Lower leg skin (tissue), 4 donors: Measurements from ENCODE around the gene AGA. TPM values are rescaled to one million over a fixed set of nuclear protein-coding genes. Genes with fewer than 3 reads are reported as not detected.

Experiments used
- DNase-seq, 2 donors: peaks; one replicate each; pipeline ENCODE4 v3.0.0-alpha.2; 2019; ENCODE audit warnings: low spot score in 2 of 2
- H3K4me3 ChIP-seq: fragments of 200-600 bp; sonication (generic); 2 replicates; pipeline ENCODE4 v1.5.1; 2017; ENCODE audit warnings: mild to moderate bottlenecking, low read depth; ENCODE audit not compliant: poor library complexity, severe bottlenecking
- CTCF ChIP-seq, 3 donors: fragments of 450-650 bp; IDR thresholded peaks; one replicate each; pipeline ENCODE4 v1.5.1; 2016; ENCODE audit warnings: antibody characterized with exemption in 3 of 3, mild to moderate bottlenecking in 3 of 3, moderate library complexity in 2 of 3
- POLR2A ChIP-seq, 2 donors: fragments of 450-650 bp; IDR thresholded peaks; one replicate each; pipeline ENCODE4 v1.6.1; 2016 to 2017; ENCODE audit warnings: antibody characterized with exemption in 2 of 2, mild to moderate bottlenecking in 1 of 2, moderate library complexity in 1 of 2
- WGBS, 2 donors: methylation state at CpG; one replicate each; pipeline ENCODE4 v1.1.5; 2018; 5-methylcytosine and 5-hydroxymethylcytosine counted together
- intact Hi-C: fragments of 100-400 bp; cut with DNase I; formaldehyde crosslinking; loops from one replicate; pipeline ENCODE4 v1.15.0; 2023; ENCODE audit warnings: low total_unique reads
- total RNA-seq, 4 donors: library from RNA; depleted of rRNA; stranded (reverse); fragments of >200 nt; gene quantifications; one replicate each; pipeline ENCODE4 v1.1.0, GENCODE V29; 2016

The AGA gene
- total RNA-seq, 4 donors from 2014 or later, result 25.8 to 48.1 (median 30.9) TPM

- TF ChIP-seq CTCF (IDR thresholded peaks at IDR 0.05) (no peak), POLR2A (IDR thresholded peaks at IDR 0.05) (no peak)
- intact Hi-C loops, result no loop called here
- no peak overlapping the region for H3K4me3 ChIP-seq
- no peak for DNase-seq
- WGBS, 2 donors, result 80 to 88% methylated on average over 1 of the region's 1 CpG
Measured at GRCh38 chr4:177485528-177485927, 43.3 kb upstream of the AGA start.

DNA sequence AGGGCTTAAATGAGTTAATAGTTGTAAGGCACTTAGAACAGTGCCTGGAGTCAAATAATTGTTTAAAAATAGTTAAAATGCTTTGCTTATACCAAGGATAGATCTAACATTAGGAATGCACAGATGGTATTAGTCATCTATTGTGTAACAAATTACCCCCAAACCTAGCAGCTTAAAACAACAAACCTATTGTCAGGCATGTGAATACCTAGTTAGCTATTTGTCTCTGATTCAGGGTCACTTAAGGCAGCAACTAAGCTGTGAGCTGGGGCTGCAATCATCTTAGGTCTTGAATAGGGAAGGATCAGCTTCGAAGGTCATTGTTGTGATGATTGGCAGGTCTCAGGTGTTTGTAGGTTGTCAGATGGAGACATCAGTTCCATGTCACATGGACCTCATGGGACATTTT is 42.4 kb upstream of the AGA start:
- intact Hi-C loops, result no loop called here
- TF ChIP-seq POLR2A (IDR thresholded peaks at IDR 0.05) (no peak), CTCF (IDR thresholded peaks at IDR 0.05) (no peak)
- no peak for DNase-seq
- no peak overlapping the region for H3K4me3 ChIP-seq
- WGBS, 2 donors, result 83 to 88% methylated on average over 1 of the region's 1 CpG

- H3K4me3 ChIP-seq, result no peak overlapping the region
- intact Hi-C loops, result no loop called here
- 76 to 85% methylated on average over 3 of the region's 3 CpGs for WGBS, 2 donors
Measured at GRCh38 chr4:177483760-177484159, 41.5 kb upstream of the AGA start.

DNA sequence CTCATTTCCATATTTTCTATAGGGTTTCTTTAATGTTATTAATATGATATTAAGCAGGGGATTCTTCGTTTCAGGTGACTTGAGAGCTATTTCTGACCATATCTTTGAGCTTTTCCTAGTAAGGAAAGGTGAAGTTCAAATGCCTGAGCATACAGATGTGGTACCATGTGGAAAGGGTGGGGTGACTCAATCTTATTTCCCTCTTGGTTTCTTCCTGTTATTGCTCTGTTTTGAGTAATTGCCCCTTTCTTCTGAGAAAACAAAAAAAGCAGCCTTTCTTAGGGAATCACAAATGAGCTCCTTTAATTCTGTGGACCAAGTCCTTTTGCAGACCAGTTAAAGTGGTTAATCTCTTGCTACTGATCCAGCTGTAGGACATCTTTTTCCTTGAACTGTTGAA is 41.0 kb upstream of the AGA start:
- intact Hi-C loops, result no loop called here
- H3K4me3 ChIP-seq, result no peak overlapping the region
- DNase-seq, result no peak
- WGBS, 2 donors, result 70 to 76% methylated on average over 1 of the region's 1 CpG
- TF ChIP-seq CTCF (IDR thresholded peaks at IDR 0.05), result no peak
- no peak for TF ChIP-seq POLR2A (IDR thresholded peaks at IDR 0.05)

More at GRCh38 chr4:177483760-177484159, 41.5 kb upstream of the AGA start:
- TF ChIP-seq POLR2A (IDR thresholded peaks at IDR 0.05) (no peak), CTCF (IDR thresholded peaks at IDR 0.05) (no peak)
- no peak for DNase-seq

DNA sequence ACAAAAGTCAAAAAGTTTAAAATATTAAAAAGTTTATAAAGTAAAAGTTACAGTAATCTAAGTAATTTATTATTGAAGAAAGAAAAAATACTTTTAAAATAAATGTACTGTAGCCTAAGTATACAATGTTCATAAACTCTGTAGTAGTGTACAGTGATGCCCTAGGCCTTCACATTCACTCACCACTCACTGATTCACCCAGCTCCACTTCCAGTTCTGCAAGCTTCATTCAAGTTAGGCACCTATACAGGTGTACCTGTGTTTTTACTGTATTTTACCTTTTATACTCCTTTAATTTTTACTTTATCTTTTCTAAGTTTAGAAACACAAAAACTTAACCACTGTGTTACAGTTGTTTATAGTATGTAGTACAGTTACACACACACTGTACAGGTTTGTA is 40.1 kb upstream of the AGA start:
- DNase-seq, result no peak
- intact Hi-C loops, result no loop called here
- TF ChIP-seq CTCF (IDR thresholded peaks at IDR 0.05) (no peak), POLR2A (IDR thresholded peaks at IDR 0.05) (no peak)
- no peak overlapping the region for H3K4me3 ChIP-seq

DNA sequence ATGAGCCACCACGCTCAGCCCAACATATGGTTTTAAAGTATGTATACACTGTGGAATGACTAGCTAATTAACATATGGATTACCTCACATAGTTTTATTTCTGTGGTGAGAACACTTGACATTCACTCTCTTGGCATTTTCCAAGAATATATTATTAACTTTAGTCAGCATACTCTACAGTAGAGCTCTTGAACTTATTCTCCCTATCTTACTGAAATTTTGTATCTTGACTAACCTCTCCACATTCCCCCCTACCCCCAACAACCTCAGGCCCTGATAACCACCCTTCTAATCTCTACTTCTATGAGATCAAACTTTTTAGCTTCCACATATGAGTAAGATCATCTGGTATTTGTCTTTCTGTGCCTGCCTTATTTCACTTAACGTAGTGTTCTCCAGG is 38.6 kb upstream of the AGA start:
- intact Hi-C loops, result no loop called here
- WGBS, 2 donors, result 92 to 95% methylated on average over 2 of the region's 2 CpGs

More for the DNA sequence above, 38.6 kb upstream of the AGA start:
- H3K4me3 ChIP-seq, result no peak overlapping the region
- TF ChIP-seq POLR2A (IDR thresholded peaks at IDR 0.05), result no peak
- DNase-seq, result no peak
